ENCODE data around the gene REEP6. TPM values are rescaled to one million over a fixed set of nuclear protein-coding genes. Genes with fewer than 3 reads are reported as not detected.
A peak's percentile ranks its signal among the peaks of the same experiment; 100 is the strongest.

REEP6 gene
- total and polyA plus RNA-seq, 2 of the 8 experiments (the other 6 are each of a cell fraction or from before 2014, with no cell fraction given): 12.6 to 20.7 TPM

DNA sequence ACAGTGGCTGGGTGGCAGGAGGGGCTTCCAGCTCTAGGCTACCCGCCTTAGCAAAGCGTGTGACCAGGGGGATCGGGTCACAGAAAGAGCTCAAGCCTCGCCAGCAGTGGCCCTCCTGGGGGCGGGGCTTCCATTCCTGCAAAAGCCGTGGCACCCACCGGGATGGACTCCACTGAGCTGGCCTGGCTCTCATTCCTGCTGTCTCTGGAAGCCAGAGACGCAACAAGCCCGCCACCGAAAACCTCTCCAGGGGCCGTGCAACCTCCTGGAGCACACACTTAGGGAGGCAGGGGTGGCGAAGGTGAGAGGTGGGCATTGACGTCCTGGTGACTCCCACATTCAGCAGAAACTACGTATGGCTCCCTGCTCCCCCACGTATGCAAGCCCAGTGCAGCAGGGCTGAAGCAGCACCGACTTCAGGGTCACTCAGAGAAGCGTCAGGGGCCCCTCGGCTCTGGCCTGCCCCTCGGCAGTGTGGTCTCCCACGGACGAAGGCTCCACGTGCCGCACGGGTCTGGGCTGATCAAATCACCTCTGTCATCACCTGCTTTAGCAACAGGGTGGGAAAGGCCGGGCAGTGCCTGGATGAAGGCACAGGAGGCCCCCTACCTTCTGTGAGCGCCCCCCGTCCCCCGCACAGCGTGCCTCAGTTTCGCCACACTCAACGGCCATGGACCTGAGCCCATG, 15.1 kb upstream of the REEP6 start:
- no peak overlapping the region for H3K4ac ChIP-seq (replicated peaks; ENCODE audit: insufficient read length, low read depth, low read length)
- H2BK5ac ChIP-seq (ENCODE audit: low read depth, low read length): no peak overlapping the region
- no peak overlapping the region for H4K5ac ChIP-seq (ENCODE audit: insufficient read length, low read depth, low read length)
- H2BK120ac ChIP-seq (replicated peaks; ENCODE audit: low read depth, low read length): no peak overlapping the region
- peaks cover 0 to 8% (median 7%) of the 10 kb centered on the region in 4 experiments; a peak in 5 of 7 replicates for H3K4me1 ChIP-seq (replicated peaks in 1 of 4; ENCODE audit: control insufficient read depth in 3 of 4, insufficient read depth in 4 of 4, low read length in 3 of 4)
- no peak for FAIRE-seq
- H2BK15ac ChIP-seq (ENCODE audit: low read length): no peak overlapping the region
- H3K27me3 ChIP-seq (replicated peaks in 1 of 4; ENCODE audit: control insufficient read depth in 3 of 4, extremely low read depth in 1 of 4, insufficient read depth in 3 of 4, low read length in 3 of 4): peaks cover 11 to 25% (median 22%) of the 10 kb centered on the region in 4 experiments
- H3K56ac ChIP-seq (replicated peaks; ENCODE audit: insufficient read length, low read depth, low read length): no peak overlapping the region
- 92% methylated on average over 30 of the region's 31 CpGs; no CpG with 5 or more reads in 1 of the 2 experiments for whole genome bisulfite sequencing, 2 experiments (ENCODE audit: extremely low coverage in 1 of 2, insufficient coverage in 1 of 2, insufficient read length in 1 of 2, insufficient replicate concordance in 2 of 2, low coverage in 1 of 2, low lambda C conversion rate in 2 of 2, missing lambda C conversion rate in 1 of 2)
- no peak overlapping the region for H3K14ac ChIP-seq (ENCODE audit: insufficient read length)
- H3K9ac ChIP-seq (replicated peaks in 1 of 4; ENCODE audit: extremely low read depth in 1 of 4, low read depth in 3 of 4, low read length in 3 of 4): no peak overlapping the region
- peaks cover 20 to 42% of the 10 kb centered on the region in 2 experiments for H4K20me1 ChIP-seq (replicated peaks in 1 of 2; ENCODE audit: control insufficient read depth in 1 of 2, insufficient read depth in 2 of 2, low read length in 2 of 2)
- H3K23me2 ChIP-seq (ENCODE audit: low read depth, low read length): peaks cover 10% of the 10 kb centered on the region
- peak overlapping the region; percentile 68; the same call in 1 of the 2 replicates for H4K8ac ChIP-seq (ENCODE audit: extremely low read depth, insufficient read depth, low read length)
- peaks cover 0 to 4% of the 10 kb centered on the region in 2 experiments; a peak in 1 of 4 replicates for H3K79me2 ChIP-seq (ENCODE audit: control insufficient read depth in 1 of 2, insufficient read depth in 2 of 2, low read length in 2 of 2)
- POLR2A ChIA-PET (ENCODE audit: partially characterized antibody): interaction anchor here (0.7 to 4.5 kb wide), 6 partner anchors 10 to 201 kb away, joined by 3 to 27 read pairs (median 4); partner anchors contain the start of gene FAM174C
- no peak overlapping the region for H2AK5ac ChIP-seq (ENCODE audit: low read depth, low read length)
- no peak overlapping the region for H3K18ac ChIP-seq (ENCODE audit: extremely low read depth, low read length)
- no peak overlapping the region for H3K27ac ChIP-seq (ENCODE audit: low read depth, low read length)
- no peak overlapping the region for H2AFZ ChIP-seq (ENCODE audit: low read length)
- no peak overlapping the region for H3K4me3 ChIP-seq (ENCODE audit: extremely low read depth in 1 of 4, insufficient read depth in 2 of 4, low read depth in 3 of 4, low read length in 4 of 4)
- no peak overlapping the region for H3K4me2 ChIP-seq (ENCODE audit: insufficient read depth in 1 of 2, low read depth in 2 of 2, low read length in 2 of 2)
- H3K36me3 ChIP-seq (ENCODE audit: control insufficient read depth in 2 of 4, insufficient read depth in 4 of 4, low read length in 3 of 4): peaks cover 0 to 3% (median 1%) of the 10 kb centered on the region in 4 experiments; a peak in 1 of 8 replicates
- H4K91ac ChIP-seq (replicated peaks; ENCODE audit: insufficient read length, low read length): no peak overlapping the region
- no peak overlapping the region for H2BK20ac ChIP-seq (ENCODE audit: low read length)
- H2BK12ac ChIP-seq (ENCODE audit: low read depth, low read length): no peak overlapping the region
- DNase-seq (ENCODE audit: low read depth in 1 of 2, low spot score in 2 of 2): no peak
- H3K23ac ChIP-seq (ENCODE audit: insufficient read length): no peak overlapping the region
- peaks cover 2% of the 10 kb centered on the region; the same call in 1 of the 2 replicates for H3K79me1 ChIP-seq (ENCODE audit: low read depth, low read length)
- CTCF ChIA-PET (ENCODE audit: partially characterized antibody): interaction anchor here (0.9 to 1.8 kb wide), 8 partner anchors 10 to 36 kb away, joined by 3 to 5 read pairs (median 3); no protein-coding TSS in a partner anchor
- H3K9me3 ChIP-seq (ENCODE audit: insufficient read depth in 2 of 2, low read depth in 1 of 2, low read length in 1 of 2): no peaks in the 10 kb centered on the region
- no peak for TF ChIP-seq KDM1A (IDR thresholded peaks at IDR 0.05; ENCODE audit: borderline replicate concordance, low read length)
- no peak for TF ChIP-seq POU5F1 (IDR thresholded peaks at IDR 0.05; ENCODE audit: low read depth, low read length)
- no peak for TF ChIP-seq RNF2 (IDR thresholded peaks at IDR 0.05; ENCODE audit: borderline replicate concordance, low read depth, low read length, missing control alignments, poor library complexity, severe bottlenecking)
- no peak for TF ChIP-seq NRF1 (IDR thresholded peaks at IDR 0.05; ENCODE audit: low read depth, low read length)
- no peak for TF ChIP-seq CTBP2 (IDR thresholded peaks at IDR 0.05; ENCODE audit: borderline replicate concordance, insufficient read depth, insufficient read length, low read length)
- no peak for TF ChIP-seq SP4 (IDR thresholded peaks at IDR 0.05; ENCODE audit: low read length)
- no peak for TF ChIP-seq KDM4A (IDR thresholded peaks at IDR 0.05; ENCODE audit: low read depth, low read length, severe bottlenecking)
- TF ChIP-seq RFX5 (IDR thresholded peaks at IDR 0.05; ENCODE audit: borderline replicate concordance, low read depth, low read length): no peak
- TF ChIP-seq RXRA (IDR thresholded peaks at IDR 0.05; ENCODE audit: insufficient read depth, low read depth, low read length): no peak

All from H1 (cell line).